Upper lobe of left lung (tissue), 4 donors: Measurements from ENCODE around the gene CDH2.

ENCODE experiments used
- CTCF ChIP-seq, 6 experiments: fragments of 450-650 bp in 4 of 6; fragments of 200-600 bp in 2 of 6; sonication (generic) in 2 of 6; IDR thresholded peaks; one replicate each; pipeline ENCODE4 v1.5.1; 2016 to 2019; ENCODE audit warnings: antibody characterized with exemption in 6 of 6
- EP300 ChIP-seq, 4 donors: sonication (generic); formaldehyde crosslinking; IDR thresholded peaks; one replicate each; pipeline ENCODE4 v1.5.1; 2017; ENCODE audit warnings: antibody characterized with exemption in 4 of 4, control low read depth in 2 of 4

GRCh38 chr18:28183418-28184078, 6.6 kb upstream of the CDH2 start:
- TF ChIP-seq CTCF (IDR thresholded peaks at IDR 0.05) (no peak), EP300 (IDR thresholded peaks at IDR 0.05) (no peak)
